Tibial artery (tissue), 4 donors: ENCODE results near the gene ZCCHC17.
"Not testable (repeated sequence)": the region's sequence is repeated elsewhere in the genome, so short reads cannot be mapped to it uniquely, and the experiment has no call there.

Source experiments
- DNase-seq, 2 donors: peaks; one replicate each; pipeline ENCODE4 v3.0.0-alpha.2; 2019
- H3K27ac ChIP-seq, 2 donors: fragments of 200-600 bp; sonication (generic) in 1 of 2; 1 replicate in 1 of 2; 2 replicates in 1 of 2; pipeline ENCODE4 v1.5.1; 2018 to 2019; ENCODE audit warnings: mild to moderate bottlenecking in 1 of 2
- H3K27me3 ChIP-seq, 2 donors: fragments of 200-600 bp; sonication (generic) in 1 of 2; one replicate each; pipeline versions ENCODE4 v1.5.1 to v1.6.0; 2016 to 2019
- H3K36me3 ChIP-seq, 3 donors: fragments of 200-600 bp; sonication (generic) in 2 of 3; one replicate each; pipeline ENCODE4 v1.5.1; 2016 to 2019; ENCODE audit warnings: mild to moderate bottlenecking in 2 of 3
- H3K4me1 ChIP-seq, 4 donors: fragments of 200-600 bp; sonication (generic) in 2 of 4; 1 replicate in 3 of 4; 2 replicates in 1 of 4; pipeline ENCODE4 v1.5.1; 2016 to 2019
- H3K4me3 ChIP-seq, 2 donors: fragments of 200-600 bp; sonication (generic) in 1 of 2; 1 replicate in 1 of 2; 2 replicates in 1 of 2; pipeline ENCODE4 v1.5.1; 2018 to 2019; ENCODE audit warnings: mild to moderate bottlenecking in 2 of 2
- H3K9me3 ChIP-seq, 3 donors: fragments of 200-600 bp; sonication (generic) in 1 of 3; one replicate each; pipeline ENCODE4 v1.5.1; 2016 to 2019
- CTCF ChIP-seq, 2 experiments: fragments of 200-600 bp in 1 of 2; fragments of 450-650 bp in 1 of 2; IDR thresholded peaks; one replicate each; pipeline ENCODE4 v1.5.1; 2017 to 2019; ENCODE audit warnings: antibody characterized with exemption in 2 of 2, mild to moderate bottlenecking in 1 of 2, moderate library complexity in 1 of 2
- intact Hi-C: fragments of 100-400 bp; cut with DNase I; formaldehyde crosslinking; loops from one replicate; pipeline ENCODE4 v1.15.0; 2023; ENCODE audit warnings: low total_unique reads

Gene ZCCHC17

GRCh38 chr1:31259746-31260145 is 37.1 kb upstream of the ZCCHC17 start:
- no peak for DNase-seq
- Histone ChIP-seq H3K36me3 (peaks cover 42 to 58% (median 57%) of the 10 kb centered on the region in 3 donors), H3K27ac (no peak overlapping the region), H3K4me1 (peaks cover 0 to 6% (median under 1%) of the 10 kb centered on the region in 4 donors), H3K27me3 (no peaks in the 10 kb centered on the region), H3K9me3 (no peaks in the 10 kb centered on the region), H3K4me3 (no peak overlapping the region)
- intact Hi-C loops, result no loop called here
- no peak for TF ChIP-seq CTCF (IDR thresholded peaks at IDR 0.05)

DNA sequence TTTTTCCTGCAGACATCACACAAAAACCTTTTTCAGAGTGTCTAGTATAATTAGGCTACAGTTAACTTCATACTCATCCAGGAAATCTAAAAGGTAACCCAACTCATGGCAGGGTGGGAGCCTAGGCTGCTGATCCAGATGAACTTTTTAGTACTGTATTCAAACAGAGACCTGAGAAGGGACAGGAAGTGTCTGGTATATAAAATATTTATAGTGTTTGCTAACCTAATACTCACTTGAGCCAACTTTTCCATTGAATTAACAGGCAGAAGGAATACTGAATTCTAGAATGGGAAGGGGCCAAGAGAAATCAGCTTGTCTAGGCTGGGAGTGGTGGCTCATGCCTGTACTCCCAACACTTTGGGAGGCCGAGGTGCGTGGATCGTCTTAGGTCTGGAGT is 34.9 kb upstream of the ZCCHC17 start:
- Histone ChIP-seq H3K9me3 (no peaks in the 10 kb centered on the region), H3K27ac (no peak overlapping the region), H3K4me1 (peaks cover 0 to 11% (median 4%) of the 10 kb centered on the region in 4 donors), H3K4me3 (no peak overlapping the region), H3K36me3 (peaks cover 44 to 70% (median 67%) of the 10 kb centered on the region in 3 donors), H3K27me3 (no peaks in the 10 kb centered on the region)
- intact Hi-C loops, result no loop called here
- TF ChIP-seq CTCF (IDR thresholded peaks at IDR 0.05), result no peak
- no peak for DNase-seq

DNA sequence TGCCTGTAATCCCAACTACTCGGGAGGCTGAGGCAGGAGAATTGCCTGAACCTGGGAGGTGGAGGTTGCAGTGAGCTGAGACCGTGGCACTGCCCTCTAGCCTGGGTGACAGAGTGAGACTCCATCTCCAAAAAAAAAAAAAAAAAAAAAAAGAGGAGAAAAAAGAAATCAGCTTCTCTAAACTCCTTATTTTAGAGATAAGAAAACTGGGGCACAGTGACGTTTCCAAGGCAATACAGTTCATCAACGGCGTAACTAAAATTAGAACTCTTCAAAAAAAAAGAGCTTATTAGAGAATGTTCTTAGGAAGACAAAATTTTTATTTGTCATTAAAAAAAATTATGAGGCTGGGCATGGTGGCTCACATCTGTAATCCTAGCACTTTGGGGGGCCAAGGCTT is 34.4 kb upstream of the ZCCHC17 start:
- H3K36me3 ChIP-seq, result peaks cover 47 to 70% (median 67%) of the 10 kb centered on the region in 3 donors
- H3K9me3 ChIP-seq, intact Hi-C loops, H3K27ac ChIP-seq, H3K4me3 ChIP-seq, DNase-seq, H3K27me3 ChIP-seq: not testable (repeated sequence)
- H3K4me1 ChIP-seq, result peaks cover 0 to 11% (median 4%) of the 10 kb centered on the region in 4 donors

DNA sequence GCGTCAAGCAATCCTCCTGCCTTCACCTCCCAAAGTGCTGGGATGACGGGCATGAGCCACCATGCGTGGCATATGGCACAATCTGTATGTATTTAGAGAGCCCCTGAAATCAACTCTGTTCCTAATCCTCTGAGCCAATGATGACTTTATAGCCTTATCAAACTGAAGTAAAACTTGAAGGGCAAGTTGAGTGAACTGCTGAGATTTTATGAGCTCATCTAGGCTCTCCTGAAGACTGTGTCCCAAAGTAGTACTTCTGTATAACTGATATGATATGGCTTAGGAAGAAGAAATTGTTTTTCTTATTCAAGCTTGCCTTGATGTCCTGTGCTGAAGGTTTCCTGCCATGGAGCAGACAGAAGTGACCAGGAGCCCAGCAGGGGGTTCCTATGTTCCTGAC is 33.4 kb upstream of the ZCCHC17 start:
- Histone ChIP-seq H3K9me3 (no peaks in the 10 kb centered on the region), H3K27me3 (no peaks in the 10 kb centered on the region), H3K36me3 (peaks cover 47 to 70% (median 67%) of the 10 kb centered on the region in 3 donors), H3K4me3 (no peak overlapping the region), H3K27ac (no peak overlapping the region), H3K4me1 (peaks cover 0 to 11% (median 4%) of the 10 kb centered on the region in 4 donors)
- TF ChIP-seq CTCF (IDR thresholded peaks at IDR 0.05), result no peak
- DNase-seq, result no peak
- intact Hi-C loops, result no loop called here

- Histone ChIP-seq H3K27me3 (no peaks in the 10 kb centered on the region), H3K27ac (no peak overlapping the region), H3K36me3 (peaks cover 41 to 69% (median 64%) of the 10 kb centered on the region in 3 donors), H3K4me3 (no peak overlapping the region), H3K4me1 (peaks cover 0 to 11% (median 4%) of the 10 kb centered on the region in 4 donors), H3K9me3 (no peaks in the 10 kb centered on the region)
- intact Hi-C loops, result no loop called here
- TF ChIP-seq CTCF (IDR thresholded peaks at IDR 0.05), result no peak
- DNase-seq, result no peak
Observed at GRCh38 chr1:31264790-31265386, 31.9 kb upstream of the ZCCHC17 start.

- H3K9me3 ChIP-seq, result no peaks in the 10 kb centered on the region
- H3K27me3 ChIP-seq, result no peaks in the 10 kb centered on the region
- peaks cover 46 to 65% (median 62%) of the 10 kb centered on the region in 3 donors for H3K36me3 ChIP-seq
- no peak overlapping the region for H3K27ac ChIP-seq
- TF ChIP-seq CTCF (IDR thresholded peaks at IDR 0.05), result no peak
- H3K4me1 ChIP-seq, result peaks cover 0 to 11% (median 4%) of the 10 kb centered on the region in 4 donors
- no peak overlapping the region for H3K4me3 ChIP-seq
- intact Hi-C loops, result no loop called here
- no peak for DNase-seq
Observed at GRCh38 chr1:31266547-31266946, 30.3 kb upstream of the ZCCHC17 start.
